NCI-H446 treated with DMSO at 0.1 percent for 48 hours (cell line): ENCODE results near the gene TMEM120B.

Experiments used
- DNase-seq: peaks from one replicate; lab custom pipeline; 2025; lab: John Stamatoyannopoulos, UW

Gene TMEM120B

GRCh38 chr12:121819212-121819949 is 106.8 kb downstream of the TMEM120B start:
- no peak for DNase-seq

GRCh38 chr12:121820056-121820455 is 107.5 kb downstream of the TMEM120B start:
- no peak for DNase-seq

GRCh38 chr12:121822393-121823100 is 110.0 kb downstream of the TMEM120B start:
- no peak for DNase-seq

GRCh38 chr12:121823101-121823726 is 110.7 kb downstream of the TMEM120B start:
- no peak for DNase-seq

GRCh38 chr12:121823727-121824115 is 111.2 kb downstream of the TMEM120B start:
- no peak for DNase-seq

GRCh38 chr12:121825041-121825523 is 112.5 kb downstream of the TMEM120B start:
- DNase-seq = no peak

GRCh38 chr12:121826318-121827150 is 114.0 kb downstream of the TMEM120B start:
- DNase-seq = no peak

- DNase-seq = no peak
These were observed 115.0 kb downstream of the TMEM120B start for GRCh38 chr12:121827351-121828099.

GRCh38 chr12:121828306-121828705 is 115.8 kb downstream of the TMEM120B start:
- DNase-seq = no peak

- DNase-seq = no peak
These were observed 116.3 kb downstream of the TMEM120B start for GRCh38 chr12:121828826-121829225.

- no peak for DNase-seq
These were observed 116.8 kb downstream of the TMEM120B start for GRCh38 chr12:121829250-121829918.

GRCh38 chr12:121830134-121830533 is 117.6 kb downstream of the TMEM120B start:
- no peak for DNase-seq

- DNase-seq = no peak
These were observed 118.2 kb downstream of the TMEM120B start for GRCh38 chr12:121830588-121831265.
